ENCODE results near the gene EIF6. TPM values are rescaled to one million over a fixed set of nuclear protein-coding genes. Genes with fewer than 3 reads are reported as not detected.

Gene EIF6
- total and polyA plus RNA-seq, 4 donors = 61.0 to 147 (median 77.9) TPM

DNA sequence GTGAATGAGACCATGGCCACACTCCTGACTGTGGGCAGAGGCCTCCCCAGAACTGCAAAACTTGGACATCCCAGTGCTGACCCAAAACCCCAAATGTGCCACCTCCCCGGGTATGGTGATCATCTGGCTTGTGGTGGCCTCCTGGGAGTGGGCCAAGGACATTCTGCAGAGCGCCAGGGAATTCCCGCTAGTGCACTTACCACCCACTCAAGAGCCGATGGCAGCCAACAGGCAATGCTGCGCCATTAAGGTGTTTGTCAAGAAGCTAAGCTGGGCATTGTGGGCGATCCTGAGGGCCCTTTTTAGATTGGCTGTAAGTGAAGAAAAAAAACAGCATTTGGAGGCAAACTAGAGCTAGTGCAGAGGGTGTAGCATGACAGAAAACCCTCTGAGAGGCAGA is 48.7 kb downstream of the EIF6 start:
- intact Hi-C loops (cut with DNase I) = no loop called here
- no peaks in the 10 kb centered on the region for H3K36me3 ChIP-seq (ENCODE audit: control insufficient read depth in 1 of 2, insufficient read depth in 2 of 2, low read length in 1 of 2)
- DNase-seq = no peak
- WGBS, 2 donors = 79 to 85% methylated on average over 6 of the region's 6 CpGs
- no peak overlapping the region for H3K4me3 ChIP-seq (ENCODE audit: low read length in 2 of 2)
- H3K9me3 ChIP-seq (ENCODE audit: control insufficient read depth, low read length) = no peaks in the 10 kb centered on the region
- no peak for ATAC-seq (ENCODE audit: low FRiP score)
- H3K27ac ChIP-seq (ENCODE audit: low read depth in 1 of 2, low read length in 2 of 2) = no peak overlapping the region
- no peaks in the 10 kb centered on the region for H3K27me3 ChIP-seq (ENCODE audit: control insufficient read depth in 1 of 2, insufficient read depth in 2 of 2, low read length in 1 of 2)
- no peaks in the 10 kb centered on the region for H3K4me1 ChIP-seq (ENCODE audit: control insufficient read depth in 1 of 2, insufficient read depth in 2 of 2, low read length in 2 of 2)

- ATAC-seq (ENCODE audit: low FRiP score) (no peak), DNase-seq (no peak)
- no peak overlapping the region for H3K27ac ChIP-seq (ENCODE audit: low read depth in 1 of 2, low read length in 2 of 2)
- H3K9me3 ChIP-seq (ENCODE audit: control insufficient read depth, low read length) = no peaks in the 10 kb centered on the region
- no peaks in the 10 kb centered on the region for H3K27me3 ChIP-seq (ENCODE audit: control insufficient read depth in 1 of 2, insufficient read depth in 2 of 2, low read length in 1 of 2)
- WGBS, 2 donors = 77 to 78% methylated on average over 2 of the region's 2 CpGs
- intact Hi-C loops (cut with DNase I) = no loop called here
- no peaks in the 10 kb centered on the region for H3K36me3 ChIP-seq (ENCODE audit: control insufficient read depth in 1 of 2, insufficient read depth in 2 of 2, low read length in 1 of 2)
- no peaks in the 10 kb centered on the region for H3K4me1 ChIP-seq (ENCODE audit: control insufficient read depth in 1 of 2, insufficient read depth in 2 of 2, low read length in 2 of 2)
- H3K4me3 ChIP-seq (ENCODE audit: low read length in 2 of 2) = no peak overlapping the region
Observed at GRCh38 chr20:35232575-35232974, 52.0 kb downstream of the EIF6 start.

Other genes starting within 250 kb of the EIF6 start
- 10 to 100 TPM; 53.4 to 58.3 TPM for gene TRPC4AP, start 192.0 kb downstream of the EIF6 start, total RNA-seq
- gene TRPC4AP, start 192.0 kb downstream of the EIF6 start, polyA plus RNA-seq = 10 to 100 TPM; 18.8 to 56.2 TPM
- gene EDEM2, start 137.4 kb downstream of the EIF6 start, total RNA-seq = 10 to 100 TPM; 21.6 to 23.4 TPM
- gene EDEM2, start 137.4 kb downstream of the EIF6 start, polyA plus RNA-seq = 10 to 100 TPM; 11.0 to 32.1 TPM
- 100 to 1,000 TPM in 1 of 2 donors, 10 to 100 TPM in 1; 75.9 to 128 TPM for gene PROCR, start 112.7 kb downstream of the EIF6 start, total RNA-seq
- gene PROCR, start 112.7 kb downstream of the EIF6 start, polyA plus RNA-seq = 10 to 100 TPM; 45.0 to 80.5 TPM
- 1 to 10 TPM in 1 of 2 donors, under 1 TPM in 1; 0.52 to 1.2 TPM for gene MMP24, start 58.1 kb downstream of the EIF6 start, total RNA-seq
- gene MMP24, start 58.1 kb downstream of the EIF6 start, polyA plus RNA-seq = under 1 TPM; 0.20 to 0.63 TPM
- gene MMP24OS, start 6.7 kb downstream of the EIF6 start, total RNA-seq = 10 to 100 TPM; 58.6 to 79.2 TPM
- gene MMP24OS, start 6.7 kb downstream of the EIF6 start, polyA plus RNA-seq = 10 to 100 TPM; 50.8 to 61.4 TPM
- gene FAM83C, start 7.7 kb upstream of the EIF6 start, total RNA-seq = not detected
- not detected for gene FAM83C, start 7.7 kb upstream of the EIF6 start, polyA plus RNA-seq
- gene UQCC1, start 127.2 kb upstream of the EIF6 start, total RNA-seq = 10 to 100 TPM; 38.6 to 42.9 TPM
- gene UQCC1, start 127.2 kb upstream of the EIF6 start, polyA plus RNA-seq = 10 to 100 TPM; 10.8 to 26.8 TPM
- under 1 TPM; 0.42 to 0.57 TPM for gene GDF5, start 153.5 kb upstream of the EIF6 start, total RNA-seq
- under 1 TPM in 1 of 2 donors, not detected in 1; 0.41 TPM for gene GDF5, start 153.5 kb upstream of the EIF6 start, polyA plus RNA-seq
- gene CEP250, start 170.8 kb upstream of the EIF6 start, total RNA-seq = 10 to 100 TPM; 21.9 to 32.5 TPM
- 10 to 100 TPM; 16.2 to 17.9 TPM for gene CEP250, start 170.8 kb upstream of the EIF6 start, polyA plus RNA-seq
- not detected for gene C20orf173, start 244.9 kb upstream of the EIF6 start, total RNA-seq
- gene C20orf173, start 244.9 kb upstream of the EIF6 start, polyA plus RNA-seq = not detected

Measured in aorta (tissue), 5 donors.